CD4-positive, alpha-beta T cell (primary cell): ENCODE measurements around the gene PTPRN2. TPM values are rescaled to one million over a fixed set of nuclear protein-coding genes. Genes with fewer than 3 reads are reported as not detected.
A peak's percentile ranks its signal among the peaks of the same experiment; 100 is the strongest.

Source experiments
- ATAC-seq: fragments of 200-7000 bp; cut with Tn5 transposase; one replicate; pipeline ENCODE4 v1.10.0; 2022; ENCODE audit warnings: mild to moderate bottlenecking; ENCODE audit not compliant: poor library complexity
- CTCF ChIA-PET: fragments of 350-600 bp; sonication (Branson Sonifier 250); formaldehyde crosslinking; loops from one replicate; lab custom pipeline; 2021; ENCODE audit warnings: antibody characterized with exemption, inconsistent platforms; lab: Charles Lee
- POLR2A ChIA-PET: fragments of 350-600 bp; sonication (Branson Sonifier 250); formaldehyde crosslinking; loops from one replicate; lab custom pipeline; 2021; ENCODE audit warnings: antibody characterized with exemption, inconsistent platforms; lab: Charles Lee
- DNase-seq, 14 experiments: peaks; one replicate each; pipeline ENCODE4 v3.0.0-alpha.2; 2013 to 2020; ENCODE audit warnings: mixed read lengths in 2 of 14
- H3K27ac ChIP-seq, 2 donors: one replicate each; pipeline versions ENCODE4 v1.5.1 to v1.7.0; 2013; ENCODE audit warnings: low read length in 2 of 2, low read depth in 1 of 2, mild to moderate bottlenecking in 1 of 2
- H3K27me3 ChIP-seq, 2 experiments: 1 replicate in 1 of 2; 2 replicates in 1 of 2; pipeline versions ENCODE4 v1.6.1 to v1.7.0; 2013; ENCODE audit warnings: low read length in 2 of 2, control low read depth in 1 of 2, mild to moderate bottlenecking in 1 of 2, moderate library complexity in 1 of 2; ENCODE audit not compliant: insufficient read depth in 2 of 2, control insufficient read depth in 1 of 2
- H3K36me3 ChIP-seq: one replicate; pipeline ENCODE4 v1.6.1; 2013; ENCODE audit warnings: low read length, control low read depth; ENCODE audit not compliant: insufficient read depth
- H3K4me1 ChIP-seq: one replicate; pipeline ENCODE4 v1.6.1; 2013; ENCODE audit warnings: low read length, control low read depth; ENCODE audit not compliant: insufficient read depth
- H3K4me3 ChIP-seq: one replicate; pipeline ENCODE4 v1.5.1; 2013; ENCODE audit warnings: mild to moderate bottlenecking, low read length, moderate library complexity
- H3K9me3 ChIP-seq, 2 experiments: 1 replicate in 1 of 2; 2 replicates in 1 of 2; pipeline versions ENCODE4 v1.6.1 to v1.7.0; 2013; ENCODE audit warnings: low read length in 2 of 2, mild to moderate bottlenecking in 2 of 2, control low read depth in 1 of 2, moderate library complexity in 1 of 2; ENCODE audit not compliant: control insufficient read depth in 1 of 2, insufficient read depth in 1 of 2
- H3K27ac Mint-ChIP-seq: one replicate; pipeline ENCODE4 v1.8.0; 2020; ENCODE audit warnings: mixed read lengths
- H3K27me3 Mint-ChIP-seq: one replicate; pipeline ENCODE4 v1.8.0; 2021; ENCODE audit warnings: mixed read lengths
- H3K36me3 Mint-ChIP-seq: one replicate; pipeline ENCODE4 v1.8.0; 2021; ENCODE audit warnings: low read depth, mixed read lengths
- H3K4me1 Mint-ChIP-seq: one replicate; pipeline ENCODE4 v1.8.0; 2021; ENCODE audit warnings: low read depth, mixed read lengths
- H3K4me3 Mint-ChIP-seq: one replicate; pipeline ENCODE4 v1.8.0; 2020; ENCODE audit warnings: mild to moderate bottlenecking, mixed read lengths
- H3K9me3 Mint-ChIP-seq: one replicate; pipeline ENCODE4 v1.8.0; 2020; ENCODE audit warnings: mixed read lengths
- intact Hi-C, 2 experiments: fragments of 100-400 bp; cut with DNase I in 1 of 2; cut with micrococcal nuclease in 1 of 2; formaldehyde crosslinking; loops; one replicate each; pipeline versions ENCODE4 v1.15.1 to v1.9.0; 2023 to 2025; cut with DNase I, micrococcal nuclease
- total RNA-seq, 174 experiments: library from RNA in 2 of 174; stranded (reverse) in 2 of 174; gene quantifications; one replicate each; pipeline ENCODE4 v1.2.3 and lab custom pipeline; 2021 to 2026
- TF ChIP-seq, protein P1 (sequence below): fragments of 200-600 bp; IDR thresholded peaks from one replicate; pipeline ENCODE4 v1.8.0; 2022; ENCODE audit warnings: antibody characterized with exemption, mild to moderate bottlenecking

PTPRN2 gene
- total RNA-seq, 2 experiments from 2014 or later = 0.34 to 0.44 TPM

DNA sequence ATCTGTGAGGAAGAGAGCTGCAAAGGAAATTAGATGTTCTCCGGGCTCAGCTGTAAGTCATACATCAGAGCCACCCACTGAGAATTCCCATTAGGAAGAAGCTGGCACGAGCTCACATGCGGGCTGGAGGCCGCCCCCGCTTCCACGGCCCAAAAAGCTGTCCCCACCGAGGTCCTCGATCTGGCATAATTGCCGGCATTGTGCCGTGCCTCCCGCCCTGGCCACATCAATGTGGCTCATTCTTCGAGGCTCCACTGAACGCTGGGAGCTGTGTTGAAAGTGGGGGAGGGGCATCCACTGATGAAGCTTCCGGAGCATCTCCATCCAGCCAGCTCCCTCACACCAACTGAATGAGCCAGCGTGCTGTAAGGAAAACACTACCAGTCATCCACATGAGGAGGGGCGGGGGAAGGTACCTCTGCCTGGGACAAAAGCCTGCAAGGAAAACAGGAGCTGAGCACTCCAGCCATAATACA, 173.1 kb downstream of the PTPRN2 start:
- POLR2A ChIA-PET = no interaction called here
- Mint-ChIP-seq H3K4me3 (no peak overlapping the region), H3K27me3 (peaks cover 7% of the 10 kb centered on the region), H3K9me3 (no peaks in the 10 kb centered on the region), H3K27ac (no peak overlapping the region), H3K4me1 (no peaks in the 10 kb centered on the region), H3K36me3 (no peaks in the 10 kb centered on the region)
- H3K36me3 ChIP-seq = no peaks in the 10 kb centered on the region
- no peak overlapping the region for H3K4me3 ChIP-seq
- intact Hi-C loops = no loop called here
- TF ChIP-seq, protein P1, sequence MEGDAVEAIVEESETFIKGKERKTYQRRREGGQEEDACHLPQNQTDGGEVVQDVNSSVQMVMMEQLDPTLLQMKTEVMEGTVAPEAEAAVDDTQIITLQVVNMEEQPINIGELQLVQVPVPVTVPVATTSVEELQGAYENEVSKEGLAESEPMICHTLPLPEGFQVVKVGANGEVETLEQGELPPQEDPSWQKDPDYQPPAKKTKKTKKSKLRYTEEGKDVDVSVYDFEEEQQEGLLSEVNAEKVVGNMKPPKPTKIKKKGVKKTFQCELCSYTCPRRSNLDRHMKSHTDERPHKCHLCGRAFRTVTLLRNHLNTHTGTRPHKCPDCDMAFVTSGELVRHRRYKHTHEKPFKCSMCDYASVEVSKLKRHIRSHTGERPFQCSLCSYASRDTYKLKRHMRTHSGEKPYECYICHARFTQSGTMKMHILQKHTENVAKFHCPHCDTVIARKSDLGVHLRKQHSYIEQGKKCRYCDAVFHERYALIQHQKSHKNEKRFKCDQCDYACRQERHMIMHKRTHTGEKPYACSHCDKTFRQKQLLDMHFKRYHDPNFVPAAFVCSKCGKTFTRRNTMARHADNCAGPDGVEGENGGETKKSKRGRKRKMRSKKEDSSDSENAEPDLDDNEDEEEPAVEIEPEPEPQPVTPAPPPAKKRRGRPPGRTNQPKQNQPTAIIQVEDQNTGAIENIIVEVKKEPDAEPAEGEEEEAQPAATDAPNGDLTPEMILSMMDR = no peak
- CTCF ChIA-PET = no interaction called here
- DNase-seq (no peak), ATAC-seq (no peak)
- peaks cover 0 to 8% of the 10 kb centered on the region in 2 experiments for H3K9me3 ChIP-seq
- H3K27me3 ChIP-seq = no peaks in the 10 kb centered on the region
- H3K4me1 ChIP-seq = no peaks in the 10 kb centered on the region
- H3K27ac ChIP-seq = no peak overlapping the region

GRCh38 chr7:158414002-158414401, 173.6 kb downstream of the PTPRN2 start:
- no peaks in the 10 kb centered on the region for H3K36me3 Mint-ChIP-seq
- no peak overlapping the region for H3K27ac ChIP-seq
- no peak overlapping the region for H3K4me3 ChIP-seq
- no peak for ATAC-seq
- peaks cover 7% of the 10 kb centered on the region for H3K27me3 Mint-ChIP-seq
- H3K27me3 ChIP-seq = peaks cover 0 to 2% of the 10 kb centered on the region in 2 experiments
- intact Hi-C loops = no loop called here
- POLR2A ChIA-PET = no interaction called here
- H3K9me3 Mint-ChIP-seq = no peaks in the 10 kb centered on the region
- CTCF ChIA-PET = no interaction called here
- H3K9me3 ChIP-seq = peaks cover 0 to 8% of the 10 kb centered on the region in 2 experiments
- TF ChIP-seq, protein P1 = no peak
- H3K4me1 Mint-ChIP-seq = no peaks in the 10 kb centered on the region
- H3K36me3 ChIP-seq = no peaks in the 10 kb centered on the region
- no peaks in the 10 kb centered on the region for H3K4me1 ChIP-seq
- DNase-seq = no peak
- H3K4me3 Mint-ChIP-seq = no peak overlapping the region
- H3K27ac Mint-ChIP-seq = no peak overlapping the region

DNA sequence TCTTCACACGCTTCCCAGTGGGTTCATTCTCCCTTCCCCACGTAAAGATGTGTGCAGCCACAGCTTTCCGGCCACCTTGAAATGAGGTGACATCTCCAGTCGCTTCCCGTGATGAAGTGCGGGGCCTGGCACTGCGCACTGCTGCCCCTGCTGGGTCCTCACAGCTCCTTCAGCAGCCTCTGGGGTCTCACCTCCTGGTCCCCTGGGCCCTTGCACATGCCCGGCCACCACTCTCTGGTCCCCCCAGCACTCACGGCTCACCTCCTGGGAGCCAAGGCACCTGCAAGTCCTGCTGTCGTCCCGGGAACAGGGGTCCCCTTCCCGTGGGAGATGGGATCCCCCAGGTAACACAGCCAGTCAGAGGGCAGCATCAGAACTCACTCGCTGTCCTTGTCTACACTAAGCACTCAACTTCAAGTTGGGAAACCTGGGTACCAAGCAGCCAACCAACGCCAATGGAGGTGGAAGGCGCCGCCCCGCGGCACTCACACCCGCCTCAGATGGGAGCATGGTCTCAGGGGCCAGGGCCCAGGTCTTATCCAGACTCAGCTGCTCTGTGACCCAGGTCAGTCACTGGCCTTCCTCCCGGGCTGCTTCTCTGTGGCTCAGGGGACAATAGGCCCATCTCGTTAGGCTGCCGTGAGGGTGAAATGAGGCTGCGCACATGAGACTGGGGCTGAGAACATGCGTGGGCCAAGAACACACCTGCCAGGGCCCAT, 176.2 kb downstream of the PTPRN2 start:
- H3K27ac ChIP-seq = no peak overlapping the region
- H3K27ac Mint-ChIP-seq = no peak overlapping the region
- H3K27me3 ChIP-seq = peaks cover 0 to 2% of the 10 kb centered on the region in 2 experiments
- no peaks in the 10 kb centered on the region for H3K9me3 Mint-ChIP-seq
- H3K4me3 ChIP-seq = no peak overlapping the region
- H3K36me3 ChIP-seq = no peaks in the 10 kb centered on the region
- TF ChIP-seq, protein P1 = no peak
- peak in 1 of 14 experiments; percentile 29 for DNase-seq
- H3K27me3 Mint-ChIP-seq = peaks cover 7% of the 10 kb centered on the region
- no peak overlapping the region for H3K4me3 Mint-ChIP-seq
- ChIA-PET CTCF (no interaction called here), POLR2A (no interaction called here)
- intact Hi-C loops = no loop called here
- H3K36me3 Mint-ChIP-seq = no peaks in the 10 kb centered on the region
- H3K4me1 Mint-ChIP-seq = no peaks in the 10 kb centered on the region
- H3K4me1 ChIP-seq = no peaks in the 10 kb centered on the region
- ATAC-seq = no peak
- H3K9me3 ChIP-seq = peaks cover 0 to 12% of the 10 kb centered on the region in 2 experiments
